Liver (tissue), 9 donors: ENCODE results near the gene GALNTL6. TPM values are rescaled to one million over a fixed set of nuclear protein-coding genes. Genes with fewer than 3 reads are reported as not detected.

Source experiments
- DNase-seq: peaks from one replicate; pipeline ENCODE4 v3.0.0-alpha.2; 2017; ENCODE audit warnings: low spot score
- H3K27ac ChIP-seq, 2 donors: one replicate each; pipeline ENCODE4 v1.7.0; 2013; ENCODE audit warnings: inconsistent platforms in 2 of 2, low read length in 2 of 2, control low read depth in 1 of 2, low read depth in 1 of 2, mild to moderate bottlenecking in 1 of 2
- H3K27me3 ChIP-seq, 4 donors: one replicate each; pipeline versions ENCODE4 v1.6.1 to v1.7.0; 2013; ENCODE audit warnings: low read length in 3 of 4, inconsistent platforms in 1 of 4, mild to moderate bottlenecking in 1 of 4, moderate library complexity in 1 of 4; ENCODE audit not compliant: control insufficient read depth in 4 of 4, insufficient read depth in 4 of 4
- H3K36me3 ChIP-seq, 4 donors: one replicate each; pipeline versions ENCODE4 v1.6.1 to v1.7.0; 2013; ENCODE audit warnings: low read length in 3 of 4, mild to moderate bottlenecking in 3 of 4, low read depth in 1 of 4, moderate library complexity in 1 of 4; ENCODE audit not compliant: control insufficient read depth in 4 of 4, insufficient read depth in 3 of 4
- H3K4me1 ChIP-seq, 4 donors: one replicate each; pipeline versions ENCODE4 v1.6.1 to v1.7.0; 2013; ENCODE audit warnings: low read length in 3 of 4, mild to moderate bottlenecking in 3 of 4, moderate library complexity in 1 of 4; ENCODE audit not compliant: control insufficient read depth in 4 of 4, insufficient read depth in 4 of 4
- H3K4me3 ChIP-seq, 3 donors: one replicate each; pipeline versions ENCODE4 v1.6.1 to v1.7.0; 2013; ENCODE audit warnings: low read length in 3 of 3, control low read depth in 1 of 3, low read depth in 1 of 3, mild to moderate bottlenecking in 1 of 3
- H3K9ac ChIP-seq, 2 donors: one replicate each; pipeline ENCODE4 v1.7.0; 2013; ENCODE audit warnings: low read length in 2 of 2, mild to moderate bottlenecking in 2 of 2, moderate library complexity in 2 of 2, control low read depth in 1 of 2, low read depth in 1 of 2
- H3K9me3 ChIP-seq, 4 donors: one replicate each; pipeline versions ENCODE4 v1.6.1 to v1.7.0; 2013; ENCODE audit warnings: low read length in 3 of 4; ENCODE audit not compliant: control insufficient read depth in 4 of 4
- EGR1 ChIP-seq, 2 donors: IDR thresholded peaks; 2 replicates each; pipeline ENCODE4 v1.6.1; 2016 to 2018; ENCODE audit warnings: antibody characterized with exemption in 2 of 2, low read depth in 2 of 2
- FOXA1 ChIP-seq: IDR thresholded peaks from 2 replicates; pipeline ENCODE4 v1.6.1; 2016; ENCODE audit warnings: antibody characterized with exemption
- FOXA2 ChIP-seq: IDR thresholded peaks from 2 replicates; pipeline ENCODE4 v1.6.1; 2016; ENCODE audit warnings: antibody characterized with exemption
- GABPA ChIP-seq, 2 donors: IDR thresholded peaks in 1 of 2; conservative IDR thresholded peaks in 1 of 2; 2 replicates each; pipeline ENCODE4 v1.6.1; 2016; ENCODE audit warnings: antibody characterized with exemption in 2 of 2, mild to moderate bottlenecking in 1 of 2, moderate library complexity in 1 of 2
- HNF4A ChIP-seq, 2 donors: conservative IDR thresholded peaks; 2 replicates each; pipeline ENCODE4 v1.6.1; 2016; ENCODE audit warnings: antibody characterized with exemption in 2 of 2, mild to moderate bottlenecking in 2 of 2
- MAX ChIP-seq: IDR thresholded peaks from 2 replicates; pipeline ENCODE4 v1.6.1; 2016; ENCODE audit warnings: antibody characterized with exemption
- NR2F2 ChIP-seq: IDR thresholded peaks from 2 replicates; pipeline ENCODE4 v1.6.1; 2016; ENCODE audit warnings: antibody characterized with exemption
- RAD21 ChIP-seq, 2 donors: IDR thresholded peaks; 2 replicates each; pipeline ENCODE4 v1.6.1; 2016; ENCODE audit warnings: antibody characterized with exemption in 2 of 2, mild to moderate bottlenecking in 2 of 2
- REST ChIP-seq: IDR thresholded peaks from 2 replicates; pipeline ENCODE4 v1.6.1; 2016; ENCODE audit warnings: antibody characterized with exemption, mild to moderate bottlenecking
- RXRA ChIP-seq, 2 donors: IDR thresholded peaks; 2 replicates each; pipeline ENCODE4 v1.6.1; 2017 to 2018; ENCODE audit warnings: antibody characterized with exemption in 2 of 2, mild to moderate bottlenecking in 1 of 2
- SP1 ChIP-seq: IDR thresholded peaks from 2 replicates; pipeline ENCODE4 v1.6.1; 2018; ENCODE audit warnings: antibody characterized with exemption, mild to moderate bottlenecking
- TAF1 ChIP-seq: conservative IDR thresholded peaks from 2 replicates; pipeline ENCODE4 v1.6.1; 2016; ENCODE audit warnings: antibody characterized with exemption, mild to moderate bottlenecking
- YY1 ChIP-seq: IDR thresholded peaks from 2 replicates; pipeline ENCODE4 v1.6.1; 2016; ENCODE audit warnings: antibody characterized with exemption, mild to moderate bottlenecking
- ZBTB33 ChIP-seq: IDR thresholded peaks from 2 replicates; pipeline ENCODE4 v1.6.1; 2016; ENCODE audit warnings: antibody characterized with exemption
- WGBS: extraction: QIAGEN DNeasy Blood & Tissue Kit; methylation state at CpG from one replicate; pipeline ENCODE4 v1.1.7; 2013; 5-methylcytosine and 5-hydroxymethylcytosine counted together
- polyA plus RNA-seq, 2 donors: library from polyadenylated mRNA; stranded (reverse) in 1 of 2; unstranded in 1 of 2; fragments of 200-250 nt in 1 of 2; fragments of >200 nt in 1 of 2; fragmentation: Nextera tagmentation in 1 of 2; extraction: Ambion mirVana in 1 of 2; gene quantifications; one replicate each; pipeline versions ENCODE4 v1.2.1 to v1.2.3, GENCODE V29; 2013 to 2015
- total RNA-seq, 2 donors: library from RNA; depleted of rRNA; stranded (reverse); fragments of >200 nt; gene quantifications; one replicate each; pipeline ENCODE4 v1.2.3, GENCODE V29; 2014
- TF ChIP-seq, protein P1 (sequence below): fragments of 150-350 bp; IDR thresholded peaks from 2 replicates; pipeline ENCODE4 v1.5.1; 2017; ENCODE audit warnings: improper control_type of control experiment, low read depth, low read length; ENCODE audit not compliant: missing input control
- TF ChIP-seq, protein P2 (sequence below): IDR thresholded peaks from 2 replicates; pipeline ENCODE4 v1.6.1; 2016; ENCODE audit warnings: antibody characterized with exemption
- donor health status: healthy.
- donor health status: healthy.
- donor health status: healthy.
- donor health status: healthy.
- donor health status: healthy.

GALNTL6 gene
- total and polyA plus RNA-seq, 4 donors, result 0.06 to 0.08 TPM; not detected in 2

GRCh38 chr4:172826346-172826745 is 1013.1 kb downstream of the GALNTL6 start:
- DNase-seq, result no peak
- Histone ChIP-seq H3K4me3 (no peak overlapping the region), H3K36me3 (no peaks in the 10 kb centered on the region), H3K9ac (no peak overlapping the region), H3K4me1 (no peaks in the 10 kb centered on the region), H3K27me3 (no peaks in the 10 kb centered on the region), H3K9me3 (no peaks in the 10 kb centered on the region), H3K27ac (no peak overlapping the region)
- TF ChIP-seq ZBTB33 (no peak), RXRA (IDR thresholded peaks at IDR 0.05) (no peak), HNF4A (conservative IDR thresholded peaks at IDR 0.05) (no peak), FOXA2 (no peak), EGR1 (IDR thresholded peaks at IDR 0.05; ENCODE audit: low read depth in 2 of 2) (no peak), NR2F2 (no peak), SP1 (no peak), YY1 (no peak), FOXA1 (no peak), TAF1 (no peak), MAX (no peak), RAD21 (IDR thresholded peaks at IDR 0.05) (no peak), REST (no peak)
- TF ChIP-seq, protein P1, sequence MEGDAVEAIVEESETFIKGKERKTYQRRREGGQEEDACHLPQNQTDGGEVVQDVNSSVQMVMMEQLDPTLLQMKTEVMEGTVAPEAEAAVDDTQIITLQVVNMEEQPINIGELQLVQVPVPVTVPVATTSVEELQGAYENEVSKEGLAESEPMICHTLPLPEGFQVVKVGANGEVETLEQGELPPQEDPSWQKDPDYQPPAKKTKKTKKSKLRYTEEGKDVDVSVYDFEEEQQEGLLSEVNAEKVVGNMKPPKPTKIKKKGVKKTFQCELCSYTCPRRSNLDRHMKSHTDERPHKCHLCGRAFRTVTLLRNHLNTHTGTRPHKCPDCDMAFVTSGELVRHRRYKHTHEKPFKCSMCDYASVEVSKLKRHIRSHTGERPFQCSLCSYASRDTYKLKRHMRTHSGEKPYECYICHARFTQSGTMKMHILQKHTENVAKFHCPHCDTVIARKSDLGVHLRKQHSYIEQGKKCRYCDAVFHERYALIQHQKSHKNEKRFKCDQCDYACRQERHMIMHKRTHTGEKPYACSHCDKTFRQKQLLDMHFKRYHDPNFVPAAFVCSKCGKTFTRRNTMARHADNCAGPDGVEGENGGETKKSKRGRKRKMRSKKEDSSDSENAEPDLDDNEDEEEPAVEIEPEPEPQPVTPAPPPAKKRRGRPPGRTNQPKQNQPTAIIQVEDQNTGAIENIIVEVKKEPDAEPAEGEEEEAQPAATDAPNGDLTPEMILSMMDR, result no peak
- TF ChIP-seq, protein P2, sequence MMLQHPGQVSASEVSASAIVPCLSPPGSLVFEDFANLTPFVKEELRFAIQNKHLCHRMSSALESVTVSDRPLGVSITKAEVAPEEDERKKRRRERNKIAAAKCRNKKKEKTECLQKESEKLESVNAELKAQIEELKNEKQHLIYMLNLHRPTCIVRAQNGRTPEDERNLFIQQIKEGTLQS, result no peak
- 79% methylated on average over 5 of the region's 5 CpGs for WGBS

GRCh38 chr4:172826861-172827260 is 1013.7 kb downstream of the GALNTL6 start:
- H3K27ac ChIP-seq, result no peak overlapping the region
- H3K36me3 ChIP-seq, result no peaks in the 10 kb centered on the region
- 88% methylated on average over 3 of the region's 3 CpGs for WGBS

More at GRCh38 chr4:172826861-172827260, 1013.7 kb downstream of the GALNTL6 start:
- no peak overlapping the region for H3K9ac ChIP-seq
- no peak for DNase-seq
- no peak overlapping the region for H3K4me3 ChIP-seq
- H3K4me1 ChIP-seq, result no peaks in the 10 kb centered on the region
- H3K9me3 ChIP-seq, result no peaks in the 10 kb centered on the region
- no peaks in the 10 kb centered on the region for H3K27me3 ChIP-seq
- no peak for TF ChIP-seq REST
- no peak for TF ChIP-seq RXRA (IDR thresholded peaks at IDR 0.05)
- no peak for TF ChIP-seq ZBTB33
- no peak for TF ChIP-seq EGR1 (IDR thresholded peaks at IDR 0.05; ENCODE audit: low read depth in 2 of 2)
- no peak for TF ChIP-seq MAX
- TF ChIP-seq GABPA (IDR thresholded peaks at IDR 0.05 in 1 of 2, conservative IDR thresholded peaks at IDR 0.05 in 1 of 2), result no peak
- no peak for TF ChIP-seq SP1
- no peak for TF ChIP-seq FOXA2
